NCI-H345 (cell line): ENCODE data around the gene AGXT.

ENCODE experiments used
- DNase-seq: peaks from one replicate; lab custom pipeline; 2025; lab: John Stamatoyannopoulos, UW

Gene AGXT

DNA sequence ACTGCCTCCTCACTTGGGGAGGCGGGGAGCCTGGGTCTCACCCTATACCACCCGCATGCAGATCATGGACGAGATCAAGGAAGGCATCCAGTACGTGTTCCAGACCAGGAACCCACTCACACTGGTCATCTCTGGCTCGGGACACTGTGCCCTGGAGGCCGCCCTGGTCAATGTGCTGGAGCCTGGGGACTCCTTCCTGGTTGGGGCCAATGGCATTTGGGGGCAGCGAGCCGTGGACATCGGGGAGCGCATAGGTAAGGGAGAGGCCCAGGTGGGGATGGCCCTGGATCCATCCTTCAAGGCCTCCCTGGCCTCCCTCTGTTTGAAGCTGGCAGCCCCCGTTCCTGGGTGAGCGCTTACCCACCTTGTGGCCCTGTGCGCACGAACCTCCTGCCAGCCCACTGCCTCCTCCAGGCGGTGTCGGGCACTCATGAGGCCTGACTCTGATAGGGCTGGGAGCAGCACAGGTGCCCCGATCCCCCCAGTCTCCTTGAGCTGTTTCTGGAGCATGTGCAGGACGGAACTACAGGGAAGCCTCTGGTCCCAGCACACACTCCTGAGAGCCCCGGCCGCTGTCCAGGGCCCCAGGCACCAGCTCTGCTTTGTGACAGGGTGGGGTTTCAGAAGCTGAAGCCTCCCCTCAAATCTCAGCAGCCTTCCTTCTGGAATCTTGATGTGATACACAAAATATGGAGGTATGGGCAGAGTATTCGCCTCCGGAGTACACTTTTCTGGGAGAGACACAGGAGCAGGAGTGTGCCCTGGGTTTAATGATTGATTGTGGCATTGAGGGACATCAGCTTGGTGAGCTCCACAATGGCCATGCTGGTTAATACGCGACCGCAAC, 708 bp downstream of the AGXT start:
- no peak for DNase-seq

DNA sequence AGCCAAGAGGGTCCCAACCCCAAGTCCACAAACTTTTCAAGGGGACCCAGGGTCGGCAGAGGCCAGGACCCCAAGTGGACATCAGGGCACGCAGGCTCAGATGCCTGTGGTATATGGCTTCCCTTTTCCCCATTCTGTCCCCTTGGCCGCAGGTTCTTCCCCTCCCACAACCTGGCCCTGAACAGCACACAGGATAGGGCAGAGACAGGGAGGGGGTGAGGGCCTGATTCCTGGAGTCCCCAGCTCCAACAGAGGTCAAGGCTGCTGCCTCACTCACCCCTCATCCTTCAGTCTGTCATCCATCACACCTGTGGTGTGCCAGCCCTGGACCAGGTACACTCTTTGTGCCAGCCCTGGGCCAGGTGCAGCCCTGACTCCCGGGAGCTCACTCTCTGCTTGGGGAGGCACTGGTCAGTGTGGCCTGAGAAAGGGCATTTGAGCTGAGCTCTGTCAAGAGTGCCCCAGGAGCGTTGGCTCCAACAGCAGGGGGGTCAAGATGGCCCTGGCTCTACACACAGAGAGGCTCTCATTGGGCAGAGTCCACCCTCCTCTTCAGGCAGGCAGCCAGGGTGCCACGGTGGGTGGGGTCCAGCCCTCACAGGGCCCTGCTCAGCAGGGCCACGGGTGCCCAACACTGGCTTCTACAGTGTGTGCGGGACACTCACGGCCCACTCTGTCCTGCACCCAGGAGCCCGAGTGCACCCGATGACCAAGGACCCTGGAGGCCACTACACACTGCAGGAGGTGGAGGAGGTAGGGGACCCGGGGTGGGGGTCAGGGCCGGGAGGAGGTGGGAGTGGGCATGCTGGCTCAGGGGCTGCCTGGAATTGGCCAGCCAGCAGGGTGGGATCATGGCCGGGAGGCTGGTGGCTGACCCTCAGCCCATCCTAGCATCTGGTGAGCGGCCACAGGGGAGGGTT, 1.6 kb downstream of the AGXT start:
- no peak for DNase-seq

DNA sequence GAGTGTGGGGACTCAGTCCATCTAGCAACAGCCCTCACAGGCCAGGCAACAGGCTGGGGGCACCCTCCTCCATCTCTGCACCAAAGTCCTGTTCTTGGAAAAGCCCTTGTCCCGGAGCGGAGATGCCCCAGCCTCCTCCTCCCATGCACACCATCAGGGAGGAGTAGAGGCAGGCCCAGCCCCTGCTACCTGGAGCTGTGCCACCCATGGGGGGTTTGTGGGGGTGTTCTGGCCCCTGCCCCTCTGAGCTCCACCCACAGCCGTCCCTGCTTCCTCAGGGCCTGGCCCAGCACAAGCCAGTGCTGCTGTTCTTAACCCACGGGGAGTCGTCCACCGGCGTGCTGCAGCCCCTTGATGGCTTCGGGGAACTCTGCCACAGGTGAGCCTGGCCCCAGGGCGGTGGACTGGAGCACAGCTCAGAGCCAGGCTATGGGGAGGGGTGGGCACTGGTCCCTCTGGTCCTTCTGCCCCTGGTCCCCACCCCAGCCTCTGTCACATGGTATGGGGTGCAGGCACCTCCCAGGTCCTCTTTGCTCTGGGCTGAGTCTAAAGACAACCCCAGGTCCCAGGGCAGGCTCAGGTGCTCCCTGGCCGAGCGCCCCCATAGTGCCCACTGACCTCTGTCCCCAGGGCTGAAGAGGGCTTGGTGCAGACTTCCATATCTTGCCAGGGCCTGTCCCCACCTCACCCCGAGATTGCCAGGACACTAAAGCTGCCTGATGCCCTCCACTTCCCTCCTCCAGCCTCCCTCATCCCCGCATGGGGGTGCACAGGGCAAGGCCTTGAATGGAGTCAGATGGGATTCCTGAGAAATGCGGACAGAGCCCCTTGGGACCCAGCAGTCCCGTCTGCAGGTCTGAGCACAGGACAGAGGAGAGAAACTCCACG, 2.7 kb downstream of the AGXT start:
- no peak for DNase-seq

DNA sequence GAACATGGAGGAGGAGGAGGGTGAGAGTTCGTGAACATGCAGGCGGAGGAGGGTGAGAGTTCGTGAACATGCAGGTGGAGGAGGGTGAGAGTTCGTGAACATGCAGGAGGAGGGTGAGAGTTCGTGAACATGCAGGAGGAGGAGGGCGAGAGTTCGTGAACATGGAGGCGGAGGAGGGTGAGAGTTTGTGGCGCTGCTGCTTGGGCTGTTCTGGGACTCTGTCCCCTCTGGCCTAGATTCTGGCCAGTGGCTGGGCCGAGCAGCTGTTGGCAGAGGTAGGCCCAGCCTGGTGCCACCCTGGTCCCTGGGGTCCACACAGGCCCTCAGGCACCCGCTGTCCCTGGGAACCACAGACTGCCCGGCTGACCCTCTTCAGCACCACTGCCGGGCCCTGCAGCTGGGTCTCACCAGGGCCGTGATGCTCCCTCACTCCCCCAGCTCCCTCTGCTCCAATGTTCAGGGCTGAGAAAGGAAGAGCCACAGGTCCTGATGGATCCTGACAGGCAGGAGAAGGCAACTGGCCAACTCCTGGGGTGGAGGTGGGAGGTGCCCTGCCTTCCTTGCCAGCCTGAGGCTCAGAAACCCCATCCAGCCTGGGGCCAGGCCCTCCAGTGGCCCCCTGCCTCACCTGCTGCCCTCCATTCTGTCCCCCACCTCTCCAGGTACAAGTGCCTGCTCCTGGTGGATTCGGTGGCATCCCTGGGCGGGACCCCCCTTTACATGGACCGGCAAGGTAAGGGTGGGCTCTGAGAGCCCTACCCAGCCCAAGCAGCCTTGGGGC, 3.9 kb downstream of the AGXT start:
- DNase-seq: no peak

DNA sequence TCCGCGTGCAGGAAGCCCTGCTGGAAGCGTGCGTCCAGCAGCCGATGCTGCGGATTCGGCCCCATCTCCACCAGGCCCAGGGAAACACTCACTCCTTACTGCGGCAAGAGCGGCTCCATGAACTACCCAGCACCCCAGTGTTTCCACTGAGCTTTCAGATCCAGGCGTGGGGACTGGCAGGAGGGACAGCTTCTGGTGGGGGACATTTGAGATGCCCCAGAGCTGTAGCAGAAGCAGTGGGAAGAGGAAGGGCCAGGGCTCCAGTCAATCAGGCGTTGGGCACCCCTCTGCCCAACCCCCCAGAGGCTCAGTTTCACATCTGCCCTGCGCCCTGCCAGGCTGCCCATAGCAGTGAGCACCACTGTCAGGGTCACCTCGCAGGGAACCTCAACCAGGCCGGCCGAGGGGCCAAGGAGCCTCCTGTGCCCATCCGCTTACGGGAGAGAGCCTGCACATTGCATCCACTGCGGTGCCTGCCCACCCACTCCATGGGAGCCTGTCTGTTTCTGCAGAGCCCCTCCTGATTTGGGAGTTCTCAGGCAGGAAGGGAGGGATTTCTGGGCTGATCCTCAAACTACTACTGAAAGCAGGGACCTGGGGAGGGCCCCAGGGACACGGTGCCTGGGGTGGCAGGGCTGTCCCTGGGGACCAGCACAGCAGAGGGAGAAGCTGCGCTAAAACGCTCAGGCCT, 4.6 kb downstream of the AGXT start:
- no peak for DNase-seq

DNA sequence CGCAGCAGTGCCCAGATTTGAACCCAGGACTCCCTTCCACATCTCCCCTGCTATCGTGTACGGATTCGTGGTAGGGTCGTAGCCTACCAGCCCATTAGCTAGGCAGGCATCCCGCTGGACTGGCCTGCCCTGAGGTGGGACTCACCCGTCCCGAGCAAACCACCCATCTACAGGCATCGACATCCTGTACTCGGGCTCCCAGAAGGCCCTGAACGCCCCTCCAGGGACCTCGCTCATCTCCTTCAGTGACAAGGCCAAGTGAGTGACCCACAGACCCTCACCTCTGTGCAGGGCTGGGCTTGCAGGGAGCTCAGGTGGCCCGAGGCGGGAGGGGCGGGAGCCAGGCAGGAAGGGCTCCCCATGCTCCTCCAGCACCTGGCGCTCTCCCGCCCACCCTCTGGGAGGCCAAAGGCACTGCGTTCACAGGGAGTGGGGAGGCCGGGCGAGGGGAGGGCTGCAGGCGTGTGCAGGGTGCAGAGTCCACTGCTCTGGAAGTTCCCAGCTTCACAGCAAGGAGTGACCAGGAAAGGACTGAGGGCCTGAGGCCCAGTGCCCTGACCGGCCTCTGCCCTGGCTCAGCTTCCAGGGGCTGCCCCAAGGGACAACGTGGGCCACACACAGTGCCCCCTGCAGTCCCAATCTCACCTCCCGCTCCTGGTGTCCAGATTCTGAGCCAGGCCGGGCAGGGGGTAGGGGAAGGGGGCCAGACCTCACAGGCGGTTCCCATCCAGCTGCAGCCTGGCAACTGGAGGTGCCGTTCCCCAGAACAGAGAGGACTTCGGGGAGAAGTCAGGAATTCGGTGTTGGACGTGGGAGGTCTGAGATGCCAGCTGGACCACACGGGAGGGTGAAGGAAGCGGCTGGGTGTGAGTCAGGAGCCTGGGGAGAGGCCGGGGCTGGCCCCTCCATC, 5.4 kb downstream of the AGXT start:
- peak; percentile 55 for DNase-seq

DNA sequence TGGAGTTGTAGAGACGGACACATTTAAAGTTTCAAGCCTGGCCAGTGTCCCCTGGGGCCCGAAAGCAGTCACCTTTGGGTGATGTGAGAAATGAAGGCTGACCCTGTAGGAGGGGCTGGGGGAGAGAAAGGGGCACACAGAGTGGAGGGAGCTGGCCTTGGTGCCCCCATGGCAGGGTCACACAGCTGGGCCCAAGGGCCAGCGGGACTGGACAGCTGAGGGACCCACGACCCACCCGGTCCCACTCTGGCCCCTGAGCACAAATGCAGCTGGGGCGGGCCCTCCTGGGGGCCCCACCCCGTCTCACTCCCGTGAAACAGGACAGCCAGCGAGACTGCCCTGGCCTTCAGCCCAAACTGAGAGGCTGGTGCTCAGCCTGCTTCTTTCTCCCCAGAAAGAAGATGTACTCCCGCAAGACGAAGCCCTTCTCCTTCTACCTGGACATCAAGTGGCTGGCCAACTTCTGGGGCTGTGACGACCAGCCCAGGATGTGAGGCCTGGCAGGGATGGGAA, 6.1 kb downstream of the AGXT start:
- DNase-seq: no peak

DNA sequence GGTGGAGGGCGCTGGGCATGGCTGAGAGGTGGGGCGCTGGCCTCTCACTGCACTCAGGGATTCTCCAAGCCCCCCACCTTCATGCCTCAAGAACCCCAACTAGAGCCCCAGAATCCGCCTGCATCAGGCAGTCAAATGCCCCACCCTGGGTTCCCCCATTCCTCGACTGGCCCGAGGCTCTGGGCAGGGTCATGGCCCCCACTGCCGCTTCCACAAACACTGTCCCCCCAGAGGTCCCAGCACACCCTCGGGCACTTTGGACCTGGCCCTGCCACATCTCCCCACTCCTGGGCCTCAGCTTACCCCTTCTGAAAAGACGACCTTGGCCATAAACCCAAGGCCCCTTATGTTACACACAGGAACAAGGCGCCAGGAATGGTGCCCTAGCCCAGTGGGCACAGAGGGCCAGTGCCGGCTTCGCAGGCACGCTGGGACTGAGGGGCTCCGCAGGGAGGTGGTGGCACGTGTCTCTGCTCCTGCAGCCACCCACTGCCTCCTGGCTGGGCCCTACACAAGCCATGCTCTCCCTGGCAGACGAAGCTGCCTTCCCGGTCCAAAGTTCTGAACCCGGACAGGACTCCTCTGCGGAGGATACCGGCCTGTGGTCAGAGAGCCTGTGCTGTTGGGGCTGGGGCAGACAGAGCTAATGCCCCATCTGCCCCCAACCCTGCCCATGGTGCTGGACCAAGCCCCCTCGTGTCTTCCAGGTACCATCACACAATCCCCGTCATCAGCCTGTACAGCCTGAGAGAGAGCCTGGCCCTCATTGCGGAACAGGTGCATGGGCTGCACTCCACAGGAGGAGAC, 6.8 kb downstream of the AGXT start:
- no peak for DNase-seq

DNA sequence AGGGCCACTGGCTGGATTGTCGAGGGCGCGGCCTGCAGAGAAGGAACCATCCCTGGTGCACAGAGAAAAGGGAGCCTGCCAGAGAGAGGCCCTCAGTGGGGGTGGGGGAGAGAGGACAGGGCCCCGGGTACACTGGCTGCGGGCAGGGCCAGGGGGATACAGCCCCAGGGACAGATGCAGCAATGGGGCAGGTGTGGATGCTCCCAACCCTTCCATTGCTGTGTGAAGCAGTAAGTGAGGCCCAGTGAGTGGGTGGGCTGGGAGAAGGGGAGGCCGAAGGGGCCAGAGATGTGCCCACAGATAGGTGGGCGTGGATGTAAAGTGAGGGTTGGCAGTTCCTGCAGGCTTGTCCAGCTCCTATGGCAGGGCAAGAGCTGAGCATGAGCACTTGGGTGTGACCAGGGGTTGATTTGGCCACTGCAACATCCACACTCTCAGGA, 7.4 kb downstream of the AGXT start:
- DNase-seq: no peak

DNA sequence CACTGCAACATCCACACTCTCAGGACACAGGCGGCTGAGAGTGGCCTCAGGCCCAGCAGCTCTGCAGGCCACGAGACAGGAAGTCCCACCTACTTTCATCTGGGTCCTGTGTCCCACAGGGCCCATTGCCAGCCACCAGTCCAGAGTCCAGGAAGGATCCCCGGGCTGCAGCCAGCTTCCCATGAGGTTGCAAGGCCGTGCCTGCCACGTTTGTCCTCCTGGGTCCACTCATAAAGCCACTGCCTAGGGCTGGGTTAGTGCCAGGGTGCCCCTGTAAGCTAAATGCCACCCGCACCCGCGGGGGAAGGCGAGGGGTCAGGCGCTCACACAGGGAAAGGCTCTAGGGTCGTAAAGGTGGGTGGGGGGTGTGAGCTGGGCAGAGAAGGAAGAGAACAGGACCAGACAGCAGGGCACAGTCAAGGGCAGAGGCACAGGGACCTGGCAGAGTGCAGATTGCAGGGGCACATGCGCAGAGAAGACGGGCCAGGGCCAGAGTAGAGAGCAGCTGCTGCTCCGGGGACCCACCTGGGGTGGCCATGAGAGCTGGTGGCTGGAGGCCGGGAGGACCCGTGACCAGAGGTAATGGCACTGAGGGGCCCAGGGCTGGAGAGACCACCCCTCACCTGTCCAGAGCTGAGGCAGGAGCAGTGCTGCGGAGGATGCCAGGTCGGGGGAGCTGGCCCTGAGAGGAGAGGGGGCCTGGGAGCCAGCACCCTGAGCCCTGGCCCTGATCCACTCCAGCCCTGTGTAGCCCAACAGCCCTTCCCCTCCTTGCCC, 8.0 kb downstream of the AGXT start:
- no peak for DNase-seq

DNA sequence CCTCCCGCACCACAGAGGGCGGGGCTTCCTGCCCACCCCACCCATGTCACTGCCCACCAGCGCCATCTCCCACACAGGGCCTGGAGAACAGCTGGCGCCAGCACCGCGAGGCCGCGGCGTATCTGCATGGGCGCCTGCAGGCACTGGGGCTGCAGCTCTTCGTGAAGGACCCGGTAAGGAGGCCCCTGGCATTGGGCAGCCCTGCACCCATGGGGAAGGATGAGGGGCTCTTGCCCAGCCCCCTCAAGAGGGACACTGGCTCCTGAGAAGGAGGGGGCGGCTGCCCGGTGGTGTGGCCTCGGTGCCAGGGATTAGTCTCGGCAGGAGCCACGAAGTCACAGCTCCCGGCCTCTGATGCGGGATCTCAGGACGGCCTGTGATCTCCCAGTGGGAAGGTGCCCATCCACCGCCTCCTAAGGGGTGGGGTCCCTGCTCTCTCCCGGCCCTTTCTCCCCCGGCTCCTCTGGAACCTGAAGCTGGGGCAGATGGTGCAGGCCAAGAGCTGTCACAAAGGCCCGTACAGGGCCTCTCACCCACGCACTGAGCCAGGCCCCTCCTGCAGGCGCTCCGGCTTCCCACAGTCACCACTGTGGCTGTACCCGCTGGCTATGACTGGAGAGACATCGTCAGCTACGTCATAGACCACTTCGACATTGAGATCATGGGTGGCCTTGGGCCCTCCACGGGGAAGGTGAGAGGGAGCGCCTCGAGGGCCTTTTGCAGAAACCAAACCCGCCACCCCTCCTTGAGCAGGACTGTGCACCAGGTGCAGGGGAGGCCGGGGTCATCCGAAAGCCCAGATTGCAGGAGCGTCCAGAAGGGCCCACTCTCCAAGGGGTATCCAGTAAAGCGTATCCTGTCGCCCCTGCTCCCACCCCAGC, 9.1 kb downstream of the AGXT start:
- no peak for DNase-seq

DNA sequence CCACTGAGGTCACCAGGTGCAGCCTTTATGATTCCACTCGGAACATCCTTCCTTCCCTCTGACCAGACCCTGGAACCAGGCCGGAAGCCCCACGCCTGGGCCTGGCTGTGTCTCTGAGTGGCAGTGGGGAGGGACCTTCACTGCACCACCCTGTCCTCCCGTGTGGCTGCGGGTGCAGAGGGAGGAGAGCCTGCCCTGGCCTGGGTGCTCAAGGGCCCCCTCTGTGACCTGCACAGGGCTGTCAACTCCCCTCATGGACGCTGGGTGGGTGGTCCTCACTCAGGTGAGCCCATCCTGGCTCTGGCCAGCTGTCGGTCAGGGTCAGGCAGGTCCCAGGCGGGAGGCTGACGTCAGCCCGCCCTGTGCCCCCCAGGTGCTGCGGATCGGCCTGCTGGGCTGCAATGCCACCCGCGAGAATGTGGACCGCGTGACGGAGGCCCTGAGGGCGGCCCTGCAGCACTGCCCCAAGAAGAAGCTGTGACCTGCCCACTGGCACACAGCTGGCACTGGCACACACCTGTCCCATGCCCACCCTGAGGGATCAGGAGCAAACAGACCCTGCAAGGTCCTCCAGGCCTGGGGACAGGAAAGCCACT, 9.8 kb downstream of the AGXT start:
- DNase-seq: no peak

DNA sequence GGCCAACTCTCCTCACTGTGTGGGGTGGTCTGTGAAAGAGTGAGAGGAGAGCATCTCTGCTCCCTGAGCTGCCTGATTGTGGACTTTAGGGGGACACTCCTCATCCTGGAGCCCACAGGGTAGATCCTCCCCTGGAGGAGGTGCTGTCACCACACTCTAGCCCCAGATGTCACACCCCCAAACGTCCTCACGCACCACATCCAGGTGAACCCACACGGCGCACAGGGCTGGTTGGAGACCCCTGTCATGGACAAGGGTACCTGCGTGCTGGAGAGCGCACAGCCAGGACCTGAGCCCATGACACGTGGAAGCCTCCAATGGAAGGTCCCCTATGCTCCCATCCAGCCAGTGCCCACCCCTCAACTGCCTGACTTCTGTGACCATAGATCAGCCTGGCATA, 10.5 kb downstream of the AGXT start:
- no peak for DNase-seq

DNA sequence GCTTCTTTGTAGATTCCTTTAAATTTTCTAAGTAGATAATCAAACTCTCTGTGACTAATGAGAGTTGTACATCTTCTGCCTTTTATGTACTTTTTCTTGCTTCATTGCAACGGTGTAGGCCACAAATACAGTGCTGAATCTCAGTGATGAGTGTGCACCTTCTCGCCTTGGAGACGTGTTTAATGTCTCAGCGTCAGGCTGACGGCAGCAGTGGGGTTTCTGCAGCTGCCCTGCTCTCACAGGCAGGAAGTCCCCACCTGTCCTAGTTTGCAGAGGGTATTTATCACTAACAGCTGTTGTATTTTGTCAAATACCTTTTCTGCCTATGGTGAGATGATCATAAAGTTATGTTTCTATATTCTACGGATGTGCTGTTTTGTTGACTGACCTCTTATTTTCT, 13.3 kb downstream of the AGXT start:
- DNase-seq: peak; percentile 73

DNA sequence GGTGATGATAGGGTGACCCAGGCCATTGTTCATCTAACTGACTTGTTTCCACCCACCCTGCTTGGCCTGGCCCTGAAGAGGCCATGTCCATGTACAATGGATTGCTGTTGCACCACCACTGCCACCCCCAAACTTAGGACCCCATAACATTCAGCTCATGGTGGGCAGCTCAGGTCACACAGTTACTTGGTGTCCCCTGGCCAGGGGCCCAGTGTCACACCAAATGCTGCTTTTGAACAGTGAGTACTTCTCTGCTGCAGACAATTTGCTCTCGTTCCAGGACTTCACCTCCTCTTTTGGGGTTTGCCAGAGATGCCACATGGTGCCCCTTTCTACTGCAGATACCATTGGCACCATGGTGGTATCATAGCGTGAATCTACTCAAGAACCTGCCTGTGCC, 15.6 kb downstream of the AGXT start:
- no peak for DNase-seq

DNA sequence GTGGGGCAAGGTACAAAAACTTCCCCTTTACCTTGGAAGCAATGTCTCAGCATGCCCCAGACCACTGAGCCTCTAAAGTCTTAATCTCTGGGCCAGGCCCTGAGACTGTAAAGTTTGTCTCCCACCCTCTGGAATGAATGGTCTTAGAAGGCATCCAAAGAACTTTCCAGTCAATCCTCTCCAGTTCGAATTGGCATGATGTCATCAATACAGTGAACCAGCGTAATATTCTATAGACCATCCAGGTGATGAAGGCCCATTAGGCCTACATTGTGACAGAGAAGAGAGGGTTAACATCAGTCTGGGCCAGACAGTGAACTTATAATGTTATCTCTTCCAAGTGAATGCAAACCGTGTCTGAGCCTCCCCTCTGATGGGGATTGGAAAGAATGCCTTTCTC, 16.1 kb downstream of the AGXT start:
- DNase-seq: no peak
